ENCODE results near the gene OPA1. TPM values are rescaled to one million over a fixed set of nuclear protein-coding genes. Genes with fewer than 3 reads are reported as not detected.

OPA1 gene
- total RNA-seq, 6 donors from 2014 or later: 31.1 to 48.8 (median 42.5) TPM

DNA sequence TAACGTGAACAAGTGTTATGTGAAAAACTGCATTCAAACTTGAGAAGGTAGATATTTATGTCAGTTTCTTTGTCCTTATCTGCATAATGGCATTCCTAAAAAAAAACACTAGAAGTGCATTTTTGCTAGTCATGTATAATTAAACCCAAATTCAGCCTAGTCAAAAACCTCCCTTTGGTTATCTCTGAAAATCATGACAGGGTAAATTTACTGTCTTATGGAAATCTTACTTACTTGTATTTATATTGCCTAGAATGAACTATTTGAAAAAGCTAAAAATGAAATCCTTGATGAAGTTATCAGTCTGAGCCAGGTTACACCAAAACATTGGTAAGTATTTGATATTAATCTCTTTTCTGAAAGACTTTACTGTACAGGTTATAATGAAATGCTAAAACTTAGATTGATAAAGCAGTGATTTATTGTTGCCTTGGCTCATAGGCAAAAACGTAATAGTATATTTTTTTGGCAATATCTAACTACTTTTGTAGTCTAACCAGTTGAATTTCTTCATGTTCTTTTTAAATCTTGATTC, 55.6 kb downstream of the OPA1 start:
- no peak overlapping the region for H3K27ac ChIP-seq
- WGBS, 2 donors: 86 to 95% methylated on average over 2 of the region's 2 CpGs
- H3K4me1 ChIP-seq: no peaks in the 10 kb centered on the region
- H3K36me3 ChIP-seq: peaks cover 11 to 83% (median 31%) of the 10 kb centered on the region in 4 donors
- TF ChIP-seq POLR2AphosphoS5 (IDR thresholded peaks at IDR 0.05) (no peak), EP300 (IDR thresholded peaks at IDR 0.05) (no peak), POLR2A (IDR thresholded peaks at IDR 0.05) (no peak)
- TF ChIP-seq, protein P1, sequence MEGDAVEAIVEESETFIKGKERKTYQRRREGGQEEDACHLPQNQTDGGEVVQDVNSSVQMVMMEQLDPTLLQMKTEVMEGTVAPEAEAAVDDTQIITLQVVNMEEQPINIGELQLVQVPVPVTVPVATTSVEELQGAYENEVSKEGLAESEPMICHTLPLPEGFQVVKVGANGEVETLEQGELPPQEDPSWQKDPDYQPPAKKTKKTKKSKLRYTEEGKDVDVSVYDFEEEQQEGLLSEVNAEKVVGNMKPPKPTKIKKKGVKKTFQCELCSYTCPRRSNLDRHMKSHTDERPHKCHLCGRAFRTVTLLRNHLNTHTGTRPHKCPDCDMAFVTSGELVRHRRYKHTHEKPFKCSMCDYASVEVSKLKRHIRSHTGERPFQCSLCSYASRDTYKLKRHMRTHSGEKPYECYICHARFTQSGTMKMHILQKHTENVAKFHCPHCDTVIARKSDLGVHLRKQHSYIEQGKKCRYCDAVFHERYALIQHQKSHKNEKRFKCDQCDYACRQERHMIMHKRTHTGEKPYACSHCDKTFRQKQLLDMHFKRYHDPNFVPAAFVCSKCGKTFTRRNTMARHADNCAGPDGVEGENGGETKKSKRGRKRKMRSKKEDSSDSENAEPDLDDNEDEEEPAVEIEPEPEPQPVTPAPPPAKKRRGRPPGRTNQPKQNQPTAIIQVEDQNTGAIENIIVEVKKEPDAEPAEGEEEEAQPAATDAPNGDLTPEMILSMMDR (IDR thresholded peaks at IDR 0.05): no peak
- no peaks in the 10 kb centered on the region for H3K27me3 ChIP-seq
- no peak for DNase-seq
- H3K9me3 ChIP-seq: no peaks in the 10 kb centered on the region
- no peak for ATAC-seq (ENCODE audit: low FRiP score in 2 of 2)
- H3K4me3 ChIP-seq: no peak overlapping the region

DNA sequence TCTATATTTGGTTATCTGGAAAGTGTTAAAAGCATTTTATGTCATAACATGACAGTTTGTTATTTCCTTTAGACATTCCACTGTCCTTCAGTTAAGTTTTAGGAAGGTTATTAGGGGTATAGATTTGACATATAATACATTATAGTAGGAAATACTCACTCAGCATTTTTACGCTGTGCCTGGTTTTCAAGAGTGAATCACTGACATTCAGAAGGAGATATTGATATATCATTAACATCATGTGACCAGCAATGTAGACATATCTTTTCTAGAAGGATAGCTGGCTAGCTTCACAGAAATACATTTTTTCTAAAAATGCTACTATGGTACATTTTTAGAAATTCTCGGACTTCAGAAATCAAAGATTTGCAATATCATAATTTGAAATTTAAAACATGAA, 57.6 kb downstream of the OPA1 start:
- no peak for DNase-seq
- TF ChIP-seq POLR2A (IDR thresholded peaks at IDR 0.05) (no peak), EP300 (IDR thresholded peaks at IDR 0.05) (no peak), POLR2AphosphoS5 (IDR thresholded peaks at IDR 0.05) (no peak)
- TF ChIP-seq, protein P1 (IDR thresholded peaks at IDR 0.05): no peak
- no peak overlapping the region for H3K27ac ChIP-seq
- peaks cover 13 to 74% (median 20%) of the 10 kb centered on the region in 4 donors for H3K36me3 ChIP-seq
- no peaks in the 10 kb centered on the region for H3K9me3 ChIP-seq
- no peak overlapping the region for H3K4me3 ChIP-seq
- H3K27me3 ChIP-seq: no peaks in the 10 kb centered on the region
- no peaks in the 10 kb centered on the region for H3K4me1 ChIP-seq
- ATAC-seq (ENCODE audit: low FRiP score in 2 of 2): no peak
- 94 to 95% methylated on average over 2 of the region's 2 CpGs for WGBS, 2 donors

DNA sequence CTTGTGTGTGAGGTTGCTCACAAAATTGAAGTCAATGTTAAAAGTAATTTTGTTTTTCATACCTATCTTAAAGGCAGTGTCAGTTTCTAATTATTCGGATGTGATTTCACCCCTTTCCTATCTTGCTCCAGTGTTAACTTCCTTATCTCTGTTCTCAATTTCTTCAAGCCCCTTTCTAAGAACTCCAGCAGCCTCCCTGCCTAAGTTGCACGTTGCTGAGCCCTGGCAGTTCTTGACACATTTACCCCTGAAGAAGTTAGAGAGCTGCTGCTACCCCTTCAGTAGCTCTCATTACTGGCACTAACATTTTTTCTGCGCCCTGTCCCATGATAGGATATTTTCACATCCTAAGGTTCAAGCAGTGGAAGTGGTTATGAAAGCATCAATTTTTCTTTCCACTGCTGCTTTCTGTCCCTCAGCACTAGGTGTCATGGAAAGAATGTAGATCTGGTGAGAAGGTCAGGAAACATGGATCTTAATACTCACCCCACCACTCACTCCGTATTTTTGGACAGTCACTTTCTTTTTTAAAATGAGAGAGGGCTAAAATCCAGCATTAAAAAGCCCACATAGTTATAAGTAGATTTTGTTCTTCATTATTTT, 62.9 kb downstream of the OPA1 start:
- ATAC-seq (ENCODE audit: low FRiP score in 2 of 2) (no peak), DNase-seq (no peak)
- no peaks in the 10 kb centered on the region for H3K9me3 ChIP-seq
- H3K27me3 ChIP-seq: no peaks in the 10 kb centered on the region
- no peak overlapping the region for H3K4me3 ChIP-seq
- H3K36me3 ChIP-seq: peaks cover 23 to 72% (median 24%) of the 10 kb centered on the region in 4 donors
- TF ChIP-seq POLR2AphosphoS5 (IDR thresholded peaks at IDR 0.05) (no peak), POLR2A (IDR thresholded peaks at IDR 0.05) (no peak)
- 66 to 80% methylated on average over 4 of the region's 4 CpGs for WGBS, 2 donors
- H3K4me1 ChIP-seq: no peaks in the 10 kb centered on the region
- H3K27ac ChIP-seq: no peak overlapping the region

DNA sequence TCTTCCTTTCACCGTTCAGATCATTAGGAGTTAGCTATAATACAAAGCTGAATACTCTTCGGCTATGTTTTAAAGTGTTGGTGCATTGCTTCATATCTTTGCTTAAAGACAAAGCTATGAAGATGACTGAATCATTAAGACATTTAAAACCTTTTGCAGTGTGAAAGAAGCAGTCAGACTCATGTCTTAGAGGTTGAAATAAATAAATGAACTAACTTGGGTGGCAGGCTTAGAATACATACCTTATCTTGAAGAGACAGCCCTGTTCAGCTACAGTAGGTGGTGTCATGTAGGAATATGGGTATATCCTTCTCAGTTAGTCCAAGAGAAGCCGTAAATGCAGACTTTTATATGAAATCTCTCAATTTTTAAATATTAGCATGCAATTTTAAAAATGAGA, 63.4 kb downstream of the OPA1 start:
- ATAC-seq (ENCODE audit: low FRiP score in 2 of 2) (no peak), DNase-seq (no peak)
- H3K4me1 ChIP-seq: no peaks in the 10 kb centered on the region
- no peak overlapping the region for H3K4me3 ChIP-seq
- TF ChIP-seq POLR2A (IDR thresholded peaks at IDR 0.05): no peak
- TF ChIP-seq, protein P1 (IDR thresholded peaks at IDR 0.05): no peak
- no peak for TF ChIP-seq EP300 (IDR thresholded peaks at IDR 0.05)
- no peak for TF ChIP-seq POLR2AphosphoS5 (IDR thresholded peaks at IDR 0.05)
- 86 to 89% methylated on average over 3 of the region's 3 CpGs for WGBS, 2 donors
- H3K36me3 ChIP-seq: peaks cover 23 to 77% (median 25%) of the 10 kb centered on the region in 4 donors
- no peaks in the 10 kb centered on the region for H3K9me3 ChIP-seq
- no peaks in the 10 kb centered on the region for H3K27me3 ChIP-seq
- no peak overlapping the region for H3K27ac ChIP-seq

DNA sequence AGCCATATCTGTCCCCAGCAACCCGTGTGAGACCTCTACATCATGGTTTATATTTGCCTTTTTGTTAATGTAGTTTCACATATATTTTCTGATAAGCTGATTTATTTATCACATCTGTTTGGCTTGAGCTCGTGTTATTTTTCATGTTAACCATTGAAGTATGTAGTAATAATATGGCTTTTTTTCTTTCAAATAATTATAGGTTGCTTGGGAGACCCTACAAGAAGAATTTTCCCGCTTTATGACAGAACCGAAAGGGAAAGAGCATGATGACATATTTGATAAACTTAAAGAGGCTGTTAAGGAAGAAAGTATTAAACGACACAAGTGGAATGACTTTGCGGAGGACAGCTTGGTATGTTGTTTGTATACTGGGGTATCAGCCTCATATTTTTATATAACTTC, 63.9 kb downstream of the OPA1 start:
- 86 to 90% methylated on average over 6 of the region's 6 CpGs for WGBS, 2 donors
- no peak overlapping the region for H3K4me3 ChIP-seq
- H3K4me1 ChIP-seq: no peaks in the 10 kb centered on the region
- H3K27ac ChIP-seq: no peak overlapping the region
- peaks cover 23 to 81% (median 25%) of the 10 kb centered on the region in 4 donors for H3K36me3 ChIP-seq
- no peaks in the 10 kb centered on the region for H3K9me3 ChIP-seq
- TF ChIP-seq, protein P1 (IDR thresholded peaks at IDR 0.05): no peak
- no peak for TF ChIP-seq EP300 (IDR thresholded peaks at IDR 0.05)
- no peak for TF ChIP-seq POLR2AphosphoS5 (IDR thresholded peaks at IDR 0.05)
- no peak for TF ChIP-seq POLR2A (IDR thresholded peaks at IDR 0.05)
- DNase-seq (no peak), ATAC-seq (ENCODE audit: low FRiP score in 2 of 2) (no peak)
- H3K27me3 ChIP-seq: no peaks in the 10 kb centered on the region
